DMS114 treated with DMSO at 0.1 percent for 48 hours (cell line): ENCODE results near the gene GARNL3.

Source experiments
- DNase-seq: peaks from one replicate; lab custom pipeline; 2025; ENCODE audit not compliant: unreplicated experiment; lab: John Stamatoyannopoulos, UW

Gene GARNL3

DNA sequence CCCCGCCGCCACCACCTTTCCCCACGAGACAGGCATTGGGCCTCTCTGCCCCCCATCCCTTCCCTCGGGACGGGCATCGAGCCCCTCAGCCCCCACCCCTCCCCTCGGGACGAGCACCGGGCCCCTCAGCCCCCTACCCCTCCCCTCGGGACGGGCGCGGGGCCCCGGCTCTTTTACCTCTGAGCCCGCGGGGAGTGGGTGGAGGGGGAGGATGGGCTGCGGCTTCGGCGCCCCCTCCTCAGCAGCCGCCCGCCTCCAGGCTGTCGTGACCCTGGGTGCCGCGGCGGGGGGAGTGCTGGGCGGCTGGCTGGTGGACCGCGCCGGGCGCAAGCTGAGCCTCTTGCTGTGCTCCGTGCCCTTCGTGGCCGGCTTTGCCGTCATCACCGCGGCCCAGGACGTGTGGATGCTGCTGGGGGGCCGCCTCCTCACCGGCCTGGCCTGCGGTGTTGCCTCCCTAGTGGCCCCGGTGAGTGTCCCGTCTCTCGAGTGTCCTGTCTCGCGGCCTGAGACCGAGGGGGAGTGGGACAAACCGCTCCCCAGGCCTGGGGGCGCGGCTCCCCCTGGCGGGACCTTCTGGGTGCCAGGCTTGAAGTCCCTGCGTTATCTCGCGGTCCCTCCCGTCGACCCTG, 133.2 kb downstream of the GARNL3 start:
- DNase-seq, result no peak

DNA sequence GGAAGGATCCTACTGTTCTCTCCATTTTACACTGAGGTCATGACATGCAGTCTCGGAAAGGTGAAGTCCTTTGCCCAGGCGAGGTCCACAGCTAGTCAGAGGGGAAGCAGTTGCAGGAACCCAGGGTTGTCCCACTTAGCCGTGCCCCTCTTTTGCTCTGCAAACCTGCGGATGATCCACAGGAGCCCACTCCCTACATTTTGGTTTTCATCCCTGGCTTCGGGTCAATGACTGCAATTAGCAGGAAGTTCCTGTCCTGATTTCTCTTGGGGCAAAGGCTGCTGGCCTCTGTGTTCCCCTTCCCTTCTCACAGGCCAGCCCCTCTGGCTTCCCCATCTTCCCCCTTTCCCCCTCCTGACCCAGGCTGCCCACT, 133.7 kb downstream of the GARNL3 start:
- DNase-seq, result no peak

DNA sequence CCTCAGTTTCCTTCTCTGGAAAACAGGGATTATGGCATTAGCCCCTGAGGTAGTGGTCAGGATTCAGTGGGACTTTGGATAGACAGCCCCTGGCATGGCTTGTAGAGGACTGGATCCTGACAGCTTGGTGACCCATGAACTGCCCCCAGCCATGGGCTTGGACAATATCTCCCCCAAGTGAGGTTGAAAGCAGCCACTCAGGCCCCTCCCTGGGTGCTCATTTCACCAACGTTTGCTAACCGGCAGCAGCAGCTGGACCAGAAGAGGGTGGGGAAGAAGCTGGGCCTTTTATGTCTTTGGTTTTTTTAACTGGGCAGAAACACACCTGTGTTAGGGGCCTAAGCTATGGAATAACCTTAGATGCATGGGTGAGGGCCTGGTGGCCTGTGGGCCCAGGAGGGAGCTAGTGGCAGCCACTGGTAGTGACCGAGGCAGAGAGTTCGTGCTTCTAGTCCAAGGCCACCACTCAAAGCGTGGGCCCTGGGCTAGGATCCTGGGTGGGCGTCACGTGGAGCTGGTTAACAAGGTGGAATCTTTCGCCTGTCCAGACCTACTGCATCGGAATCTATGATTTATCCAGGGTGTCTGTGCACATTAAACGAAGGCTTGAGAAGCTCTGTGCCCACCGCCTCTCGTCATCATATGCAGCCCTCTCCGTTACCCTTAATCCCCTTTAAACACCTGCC, 134.3 kb downstream of the GARNL3 start:
- DNase-seq, result no peak

DNA sequence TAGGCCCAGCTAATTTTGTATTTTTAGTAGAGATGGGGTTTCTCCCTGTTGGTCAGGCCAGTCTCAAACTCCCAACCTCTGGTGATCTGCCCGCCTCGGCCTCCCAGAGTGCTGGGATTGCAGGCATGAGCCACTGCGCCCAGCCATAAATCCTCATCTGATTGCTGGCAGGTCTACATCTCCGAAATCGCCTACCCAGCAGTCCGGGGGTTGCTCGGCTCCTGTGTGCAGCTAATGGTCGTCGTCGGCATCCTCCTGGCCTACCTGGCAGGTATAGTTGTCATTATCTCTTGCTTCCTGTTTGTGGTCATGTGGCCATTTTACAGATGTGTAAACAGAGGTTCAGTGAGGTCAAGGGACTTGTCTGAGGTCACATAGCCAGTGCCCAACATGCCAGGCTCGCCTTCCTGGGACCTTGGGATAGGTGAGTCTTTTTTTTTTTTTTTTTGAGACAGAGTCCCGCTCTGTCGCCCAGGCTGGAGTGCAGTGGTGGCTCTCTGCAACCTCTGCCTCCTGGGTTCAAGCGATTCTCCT, 135.2 kb downstream of the GARNL3 start:
- DNase-seq, result no peak

- DNase-seq, result no peak
Measured at GRCh38 chr9:127402401-127403090, 138.0 kb downstream of the GARNL3 start.

DNA sequence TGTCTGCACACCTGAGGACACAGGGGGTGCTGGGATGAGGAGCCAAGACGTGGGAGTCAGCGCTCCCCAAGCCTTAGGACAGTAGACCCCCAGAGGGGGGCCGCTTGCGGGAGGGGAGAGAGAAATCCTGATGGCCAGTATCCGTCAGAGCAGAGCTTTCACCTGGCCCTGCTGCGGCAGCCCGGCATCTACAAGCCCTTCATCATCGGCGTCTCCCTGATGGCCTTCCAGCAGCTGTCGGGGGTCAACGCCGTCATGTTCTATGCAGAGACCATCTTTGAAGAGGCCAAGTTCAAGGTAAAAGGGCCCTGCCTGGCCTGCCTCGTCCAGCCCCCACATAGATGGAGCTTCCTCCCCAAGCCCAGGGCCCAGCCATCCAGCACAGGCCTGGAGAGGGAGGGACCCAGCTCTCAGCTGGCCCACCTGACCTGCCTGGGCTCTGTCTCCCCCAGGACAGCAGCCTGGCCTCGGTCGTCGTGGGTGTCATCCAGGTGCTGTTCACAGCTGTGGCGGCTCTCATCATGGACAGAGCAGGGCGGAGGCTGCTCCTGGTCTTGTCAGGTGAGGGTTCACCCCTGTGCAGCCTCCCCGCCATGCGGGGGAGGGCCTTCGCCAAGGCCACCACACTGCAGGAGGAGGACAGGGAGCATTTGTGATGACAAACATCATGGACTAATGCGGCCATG, 139.1 kb downstream of the GARNL3 start:
- no peak for DNase-seq

DNA sequence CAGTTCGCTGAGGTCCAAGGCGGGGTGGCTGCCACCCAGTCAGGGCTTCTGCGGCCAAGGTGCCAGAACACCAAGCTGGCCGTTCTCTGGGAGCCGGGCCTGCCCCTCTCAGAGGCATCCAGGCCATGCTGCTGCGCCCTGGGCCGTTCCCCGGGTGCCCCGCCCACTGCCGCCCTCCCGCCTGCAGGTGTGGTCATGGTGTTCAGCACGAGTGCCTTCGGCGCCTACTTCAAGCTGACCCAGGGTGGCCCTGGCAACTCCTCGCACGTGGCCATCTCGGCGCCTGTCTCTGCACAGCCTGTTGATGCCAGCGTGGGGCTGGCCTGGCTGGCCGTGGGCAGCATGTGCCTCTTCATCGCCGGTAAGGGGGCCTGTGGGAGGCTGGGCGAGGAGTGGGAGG, 140.1 kb downstream of the GARNL3 start:
- DNase-seq, result no peak

- no peak for DNase-seq
Measured at GRCh38 chr9:127405344-127406125, 141.0 kb downstream of the GARNL3 start.

DNA sequence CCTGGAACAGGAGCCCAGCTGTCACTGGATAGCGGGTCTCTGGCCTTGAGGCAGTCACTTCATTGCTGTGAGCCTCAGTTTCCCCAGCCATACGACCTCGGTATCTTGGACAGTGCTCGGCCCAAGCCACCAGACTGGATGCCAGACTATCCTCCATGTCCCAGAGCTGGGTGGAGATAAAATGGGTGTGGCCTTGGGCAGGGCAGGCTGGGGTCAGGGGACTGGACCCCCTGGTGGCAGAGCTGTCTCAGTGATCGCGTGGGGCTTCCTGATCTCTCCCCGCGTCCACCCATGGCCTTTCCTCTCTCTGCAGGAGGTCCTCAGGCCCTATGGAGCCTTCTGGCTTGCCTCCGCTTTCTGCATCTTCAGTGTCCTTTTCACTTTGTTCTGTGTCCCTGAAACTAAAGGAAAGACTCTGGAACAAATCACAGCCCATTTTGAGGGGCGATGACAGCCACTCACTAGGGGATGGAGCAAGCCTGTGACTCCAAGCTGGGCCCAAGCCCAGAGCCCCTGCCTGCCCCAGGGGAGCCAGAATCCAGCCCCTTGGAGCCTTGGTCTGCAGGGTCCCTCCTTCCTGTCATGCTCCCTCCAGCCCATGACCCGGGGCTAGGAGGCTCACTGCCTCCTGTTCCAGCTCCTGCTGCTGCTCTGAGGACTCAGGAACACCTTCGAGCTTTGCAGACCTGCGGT, 142.4 kb downstream of the GARNL3 start:
- DNase-seq, result no peak

DNA sequence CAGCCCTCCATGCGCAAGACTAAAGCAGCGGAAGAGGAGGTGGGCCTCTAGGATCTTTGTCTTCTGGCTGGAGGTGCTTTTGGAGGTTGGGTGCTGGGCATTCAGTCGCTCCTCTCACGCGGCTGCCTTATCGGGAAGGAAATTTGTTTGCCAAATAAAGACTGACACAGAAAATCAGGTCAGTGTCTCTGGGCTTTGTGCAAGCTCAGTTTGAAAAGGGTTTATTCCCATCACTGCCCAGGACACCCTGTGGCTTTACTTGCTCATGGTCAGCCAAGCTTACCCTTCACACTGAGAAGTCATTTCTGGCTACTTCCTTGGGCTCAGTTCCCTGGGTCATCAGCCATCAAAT, 142.9 kb downstream of the GARNL3 start:
- DNase-seq, result no peak

DNA sequence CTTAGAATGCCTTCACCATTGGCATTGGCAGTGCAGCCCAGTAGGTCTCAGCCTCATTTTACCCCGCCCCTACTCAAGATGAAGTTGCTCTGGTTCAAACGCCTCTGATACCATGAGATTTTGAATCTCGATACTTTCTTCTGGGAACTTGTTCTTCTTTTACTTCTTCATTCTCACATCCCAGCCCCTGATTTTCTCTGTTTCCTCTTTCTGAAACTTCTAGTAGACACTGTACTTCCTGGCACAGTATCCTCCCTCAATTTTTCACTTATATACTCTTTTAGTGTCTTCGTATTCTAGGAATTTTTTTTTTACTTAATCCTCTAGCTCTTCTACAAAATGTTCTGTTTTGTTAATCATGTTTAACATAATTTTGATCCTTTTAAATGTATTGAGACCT, 146.5 kb downstream of the GARNL3 start:
- DNase-seq, result no peak

DNA sequence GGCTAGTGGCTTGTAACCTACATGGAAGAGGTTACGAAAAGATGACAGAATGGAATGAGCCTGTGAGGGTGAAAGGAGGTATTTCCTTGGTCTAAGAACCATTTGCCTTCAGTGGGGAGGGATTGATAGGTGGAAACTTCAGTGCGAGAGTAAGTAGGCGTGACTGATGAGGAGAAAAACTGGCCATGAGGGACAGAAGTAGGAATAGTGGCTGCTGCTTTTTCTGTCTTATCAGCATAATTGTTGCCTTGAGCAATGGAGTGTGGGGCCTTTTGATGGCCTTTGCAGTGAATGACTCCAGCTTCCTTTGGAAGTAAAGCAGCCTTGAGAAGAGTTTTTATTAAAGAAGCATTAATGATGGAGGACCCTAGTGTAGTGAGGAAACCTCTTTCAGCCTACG, 150.6 kb downstream of the GARNL3 start:
- no peak for DNase-seq

DNA sequence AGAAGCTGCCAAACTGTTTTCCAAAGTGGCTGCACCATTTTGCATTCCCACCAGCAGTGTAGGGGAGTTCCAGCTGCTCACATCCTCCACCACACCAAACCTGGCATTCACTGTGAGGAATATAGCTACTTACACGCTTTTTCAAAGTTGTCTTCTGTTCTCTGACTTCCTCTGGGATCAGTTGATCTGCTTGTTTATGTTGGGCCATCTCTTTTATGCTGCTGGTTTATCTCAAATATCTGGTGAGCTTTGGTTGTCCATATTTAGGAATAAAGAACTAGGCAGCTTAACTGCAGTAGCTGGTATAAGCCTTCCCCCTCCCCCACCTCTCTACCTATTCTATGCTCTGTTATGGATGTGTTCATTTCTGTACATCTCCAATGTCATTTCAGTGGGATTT, 151.1 kb downstream of the GARNL3 start:
- no peak for DNase-seq

DNA sequence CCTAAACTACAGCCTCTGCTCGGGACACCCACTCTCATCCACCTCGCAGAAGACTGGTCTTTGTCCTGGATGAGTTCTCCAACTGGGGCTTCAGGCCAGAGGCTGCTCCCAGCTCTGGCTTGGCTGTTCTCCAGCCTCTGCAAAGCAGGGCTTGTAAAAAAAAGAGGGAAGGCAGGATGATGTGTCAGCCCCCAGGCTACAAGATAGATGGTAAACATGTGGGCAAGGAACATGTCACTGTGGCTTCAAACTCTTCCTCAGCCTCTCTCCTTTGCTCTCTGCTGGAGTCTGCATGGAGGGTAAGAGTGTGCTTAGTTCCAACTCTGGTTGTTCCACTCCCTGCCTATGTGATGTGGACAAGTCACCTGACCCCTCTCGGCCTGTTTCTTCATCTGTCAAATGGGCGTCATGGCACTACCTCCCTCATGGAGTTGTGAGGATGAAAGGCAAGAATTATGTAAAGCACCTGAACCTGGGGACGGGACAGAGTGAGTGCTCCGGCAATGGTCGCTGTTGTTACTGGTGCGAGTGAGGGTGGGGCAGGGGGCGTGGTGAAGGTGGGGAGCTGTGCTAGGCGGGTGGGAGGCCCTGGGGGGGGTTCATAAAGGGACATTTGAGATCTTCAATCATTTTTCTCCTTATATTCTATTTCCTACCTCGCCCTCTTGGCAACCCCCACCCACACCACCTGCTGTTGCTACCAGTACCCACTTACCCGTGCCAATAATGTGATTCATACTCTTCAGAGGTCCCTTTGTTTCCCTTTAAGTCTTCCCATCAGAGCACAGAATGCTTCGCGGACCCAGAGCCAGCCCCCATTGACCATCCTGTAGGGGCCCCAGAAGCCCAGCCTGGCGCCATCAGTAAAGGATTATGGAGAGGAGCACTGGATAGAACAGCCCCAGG, 152.8 kb downstream of the GARNL3 start:
- no peak for DNase-seq

- no peak for DNase-seq
Measured at GRCh38 chr9:127418037-127418471, 153.5 kb downstream of the GARNL3 start.

DNA sequence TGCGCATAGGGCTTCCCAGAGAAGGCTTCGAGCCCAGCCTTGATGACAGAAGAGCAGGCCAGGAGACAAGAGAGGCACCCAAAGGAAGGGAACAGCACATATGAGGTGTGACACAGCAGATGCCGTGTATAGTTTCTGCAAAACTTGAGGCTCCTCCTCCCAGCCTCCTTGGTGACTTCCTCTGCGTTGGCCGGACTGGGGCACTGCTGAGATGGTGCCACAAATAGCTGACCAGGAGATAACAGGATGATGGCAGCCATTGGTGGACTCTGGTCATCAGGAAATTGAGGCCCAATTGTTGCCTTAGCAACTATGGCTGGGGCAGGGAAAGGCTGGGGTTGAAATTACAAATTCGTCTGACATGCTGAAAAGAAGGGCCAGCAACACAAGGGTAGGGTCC, 154.8 kb downstream of the GARNL3 start:
- DNase-seq, result no peak

DNA sequence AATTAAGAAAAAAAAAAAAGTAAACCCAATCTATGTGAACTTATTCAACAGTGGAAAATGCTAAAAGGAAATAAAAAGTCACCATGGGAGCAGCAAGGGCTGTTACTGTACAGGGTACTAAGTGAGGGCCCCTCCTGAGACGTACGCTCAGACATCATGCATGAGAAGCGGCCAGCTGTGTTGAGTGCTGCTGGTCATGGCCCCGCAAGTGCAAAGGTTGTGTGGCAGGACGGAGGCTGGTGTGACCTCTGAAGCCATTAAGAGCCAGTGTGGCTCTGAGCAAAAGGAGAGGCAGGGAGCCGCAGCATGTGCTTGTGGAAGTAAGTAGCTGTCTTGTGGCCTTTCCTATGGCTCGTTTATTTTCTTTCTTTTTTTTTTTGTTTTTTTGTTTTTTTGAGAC, 156.5 kb downstream of the GARNL3 start:
- DNase-seq, result no peak

- no peak for DNase-seq
Measured at GRCh38 chr9:127422133-127422782, 157.7 kb downstream of the GARNL3 start.

DNA sequence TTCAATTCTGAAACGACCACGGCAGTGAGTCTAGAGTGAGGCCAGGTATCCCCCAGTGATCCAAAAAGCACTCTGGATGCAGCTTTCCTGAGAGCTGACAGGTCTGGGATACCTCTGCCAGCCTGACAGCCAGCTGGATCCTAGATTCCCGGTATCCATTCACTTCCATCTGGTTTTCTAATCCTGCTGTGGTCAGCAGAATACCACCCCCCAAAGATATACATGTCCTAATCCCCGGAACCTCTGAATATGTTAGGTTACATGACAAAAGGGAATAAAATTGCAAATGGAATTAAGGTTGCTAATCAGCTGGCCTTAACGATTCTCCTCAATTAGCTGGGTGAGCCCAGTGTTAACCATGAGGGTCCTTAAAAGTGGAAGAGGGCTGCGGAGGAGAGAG, 158.2 kb downstream of the GARNL3 start:
- no peak for DNase-seq
